HG03097 (cell line): ENCODE data around the gene KATNBL1.
A peak's percentile ranks its signal among the peaks of the same experiment; 100 is the strongest.

Experiments used
- ATAC-seq: cut with Tn5 transposase; IDR thresholded peaks from one replicate; pipeline ENCODE4 v1.9.1; 2021; ENCODE audit not compliant: unreplicated experiment, low FRiP score

KATNBL1 gene

GRCh38 chr15:34209421-34210282 lies at the start of gene KATNBL1:
TSS of gene KATNBL1 (minus strand) at chr15:34210096. CDS start at chr15:34163676, 46,420 bp downstream.
- ATAC-seq = peak; percentile 85

- no peak for ATAC-seq
Observed at GRCh38 chr15:34259566-34259965, 49.7 kb upstream of the KATNBL1 start.

GRCh38 chr15:34258151-34258550 lies 48.3 kb upstream of the KATNBL1 start:
- no peak for ATAC-seq

GRCh38 chr15:34252545-34252944 lies 42.6 kb upstream of the KATNBL1 start:
- ATAC-seq = no peak

- ATAC-seq = no peak
Observed at GRCh38 chr15:34248190-34248589, 38.3 kb upstream of the KATNBL1 start.

GRCh38 chr15:34246276-34246976 lies 36.5 kb upstream of the KATNBL1 start:
- no peak for ATAC-seq

GRCh38 chr15:34243226-34243625 lies 33.3 kb upstream of the KATNBL1 start:
- no peak for ATAC-seq

GRCh38 chr15:34242331-34242710 lies 32.4 kb upstream of the KATNBL1 start:
- ATAC-seq = no peak

GRCh38 chr15:34241376-34242330 lies 31.8 kb upstream of the KATNBL1 start:
- no peak for ATAC-seq

GRCh38 chr15:34240537-34240936 lies 30.6 kb upstream of the KATNBL1 start:
- no peak for ATAC-seq

- no peak for ATAC-seq
Observed at GRCh38 chr15:34239151-34239808, 29.4 kb upstream of the KATNBL1 start.

GRCh38 chr15:34233614-34234013 lies 23.7 kb upstream of the KATNBL1 start:
- ATAC-seq = no peak

- no peak for ATAC-seq
Observed at GRCh38 chr15:34223904-34224596, 14.2 kb upstream of the KATNBL1 start.

GRCh38 chr15:34217587-34218225 lies 7.8 kb upstream of the KATNBL1 start:
- no peak for ATAC-seq

- no peak for ATAC-seq
Observed at GRCh38 chr15:34216527-34217270, 6.8 kb upstream of the KATNBL1 start.

GRCh38 chr15:34214135-34214534 lies 4.2 kb upstream of the KATNBL1 start:
- no peak for ATAC-seq

GRCh38 chr15:34213690-34214089 lies 3.8 kb upstream of the KATNBL1 start:
- no peak for ATAC-seq

GRCh38 chr15:34206011-34206410 lies 3.9 kb downstream of the KATNBL1 start:
- no peak for ATAC-seq
